Measurements from ENCODE around the gene GFPT1. TPM values are rescaled to one million over a fixed set of nuclear protein-coding genes. Genes with fewer than 3 reads are reported as not detected.
A peak's percentile ranks its signal among the peaks of the same experiment; 100 is the strongest.

The GFPT1 gene
- total RNA-seq, 1 experiment from 2014 or later, result 20.7 TPM

DNA sequence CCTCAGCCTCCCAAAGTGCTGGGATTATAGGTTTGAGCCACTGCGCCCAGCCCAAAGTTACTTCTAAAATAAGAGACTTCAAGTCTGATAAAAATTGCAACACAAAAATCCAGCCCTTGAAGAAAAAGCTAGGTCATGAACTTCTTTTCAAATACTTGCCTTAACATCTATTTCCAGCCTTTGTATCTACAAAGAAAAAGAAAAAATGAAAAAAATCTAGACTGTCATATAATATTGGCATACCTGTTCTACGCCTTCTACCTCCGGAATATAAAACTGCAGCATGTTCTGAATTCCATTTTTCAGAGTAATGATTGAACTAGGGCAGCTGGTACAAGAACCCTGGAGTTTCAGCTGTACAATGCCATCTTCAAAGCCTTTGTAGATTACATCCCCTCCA is 13.1 kb upstream of the GFPT1 start:
- DNase-seq (no peak), ATAC-seq (no peak)
- no TSS peak for BruUV-seq (replicated peaks)
- TF ChIP-seq EZH2phosphoT487 (IDR thresholded peaks at IDR 0.05; ENCODE audit: borderline replicate concordance, low read length), result no peak
- TF ChIP-seq, protein P1, sequence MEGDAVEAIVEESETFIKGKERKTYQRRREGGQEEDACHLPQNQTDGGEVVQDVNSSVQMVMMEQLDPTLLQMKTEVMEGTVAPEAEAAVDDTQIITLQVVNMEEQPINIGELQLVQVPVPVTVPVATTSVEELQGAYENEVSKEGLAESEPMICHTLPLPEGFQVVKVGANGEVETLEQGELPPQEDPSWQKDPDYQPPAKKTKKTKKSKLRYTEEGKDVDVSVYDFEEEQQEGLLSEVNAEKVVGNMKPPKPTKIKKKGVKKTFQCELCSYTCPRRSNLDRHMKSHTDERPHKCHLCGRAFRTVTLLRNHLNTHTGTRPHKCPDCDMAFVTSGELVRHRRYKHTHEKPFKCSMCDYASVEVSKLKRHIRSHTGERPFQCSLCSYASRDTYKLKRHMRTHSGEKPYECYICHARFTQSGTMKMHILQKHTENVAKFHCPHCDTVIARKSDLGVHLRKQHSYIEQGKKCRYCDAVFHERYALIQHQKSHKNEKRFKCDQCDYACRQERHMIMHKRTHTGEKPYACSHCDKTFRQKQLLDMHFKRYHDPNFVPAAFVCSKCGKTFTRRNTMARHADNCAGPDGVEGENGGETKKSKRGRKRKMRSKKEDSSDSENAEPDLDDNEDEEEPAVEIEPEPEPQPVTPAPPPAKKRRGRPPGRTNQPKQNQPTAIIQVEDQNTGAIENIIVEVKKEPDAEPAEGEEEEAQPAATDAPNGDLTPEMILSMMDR (conservative IDR thresholded peaks at IDR 0.05; ENCODE audit: low read depth, low read length), result no peak
- TF ChIP-seq EZH2 (IDR thresholded peaks at IDR 0.05; ENCODE audit: low read length, unreplicated experiment), result no peak
- Histone ChIP-seq H3K9me3 (ENCODE audit: low read length) (no peaks in the 10 kb centered on the region), H3K9ac (ENCODE audit: low read length) (no peak overlapping the region), H3K4me1 (ENCODE audit: insufficient read depth, low read length) (peaks cover 4% of the 10 kb centered on the region; the same call in 1 of the 2 replicates), H3K79me2 (ENCODE audit: low read length) (no peaks in the 10 kb centered on the region), H3F3A (ENCODE audit: low read length, unreplicated experiment) (no peaks in the 10 kb centered on the region), H3K9me2 (replicated peaks; ENCODE audit: low read length) (no peaks in the 10 kb centered on the region), H3K4me2 (ENCODE audit: low read length) (no peak overlapping the region), H3K4me3 (ENCODE audit: low read length) (no peak overlapping the region), H3K27me3 (ENCODE audit: low read length) (no peaks in the 10 kb centered on the region), H3K27ac (ENCODE audit: low read length) (no peak overlapping the region), H3K36me3 (ENCODE audit: low read depth, low read length) (peaks cover 8% of the 10 kb centered on the region; the same call in 1 of the 2 replicates), H2AFZ (ENCODE audit: low read length) (no peak overlapping the region), H4K20me1 (ENCODE audit: low read length) (no peaks in the 10 kb centered on the region)
- POLR2A ChIA-PET (ENCODE audit: unreplicated experiment), result no interaction called here
- intact Hi-C loops (cut with micrococcal nuclease), result no loop called here
- CTCF ChIA-PET, result no interaction called here

- Histone ChIP-seq H3K9ac (ENCODE audit: low read length) (no peak overlapping the region), H3F3A (ENCODE audit: low read length, unreplicated experiment) (no peaks in the 10 kb centered on the region), H3K4me3 (ENCODE audit: low read length) (no peak overlapping the region), H4K20me1 (ENCODE audit: low read length) (no peaks in the 10 kb centered on the region), H3K27ac (ENCODE audit: low read length) (no peak overlapping the region), H3K4me2 (ENCODE audit: low read length) (no peak overlapping the region), H3K9me3 (ENCODE audit: low read length) (no peaks in the 10 kb centered on the region), H2AFZ (ENCODE audit: low read length) (no peak overlapping the region), H3K79me2 (ENCODE audit: low read length) (no peaks in the 10 kb centered on the region), H3K9me2 (replicated peaks; ENCODE audit: low read length) (no peaks in the 10 kb centered on the region), H3K27me3 (ENCODE audit: low read length) (no peaks in the 10 kb centered on the region), H3K36me3 (ENCODE audit: low read depth, low read length) (peaks cover 8% of the 10 kb centered on the region; the same call in 1 of the 2 replicates), H3K4me1 (ENCODE audit: insufficient read depth, low read length) (peaks cover 4% of the 10 kb centered on the region; the same call in 1 of the 2 replicates)
- BruUV-seq (replicated peaks), result no TSS peak
- CTCF ChIA-PET, result no interaction called here
- DNase-seq (no peak), ATAC-seq (no peak)
- intact Hi-C loops (cut with micrococcal nuclease), result no loop called here
- TF ChIP-seq EZH2phosphoT487 (IDR thresholded peaks at IDR 0.05; ENCODE audit: borderline replicate concordance, low read length), result no peak
- POLR2A ChIA-PET (ENCODE audit: unreplicated experiment), result no interaction called here
Observed at GRCh38 chr2:69397234-69397633, 10.2 kb upstream of the GFPT1 start.

DNA sequence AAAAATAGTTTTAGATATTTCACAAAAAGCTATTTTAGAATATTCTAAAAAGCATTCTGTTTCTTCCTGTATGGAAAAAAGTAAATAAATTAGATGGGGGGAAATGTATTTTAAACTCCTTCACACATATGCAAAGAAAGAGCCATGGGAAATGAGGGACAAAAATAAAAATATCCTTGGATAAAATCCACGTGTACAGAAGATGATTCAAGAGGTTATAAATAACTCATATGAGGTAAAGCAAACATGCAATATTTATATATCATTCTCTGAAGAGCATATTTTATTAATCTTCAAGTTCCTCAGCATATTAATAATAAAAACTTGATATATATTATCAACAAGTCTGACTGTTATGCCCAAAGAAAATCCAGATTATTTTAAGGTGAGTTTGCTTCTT is 8.8 kb upstream of the GFPT1 start:
- peaks cover 8% of the 10 kb centered on the region; the same call in 1 of the 2 replicates for H3K36me3 ChIP-seq (ENCODE audit: low read depth, low read length)
- H3F3A ChIP-seq (ENCODE audit: low read length, unreplicated experiment), result no peaks in the 10 kb centered on the region
- no peaks in the 10 kb centered on the region for H3K9me2 ChIP-seq (replicated peaks; ENCODE audit: low read length)
- 0 out of 2 replicates have a peak overlapping the region, but pooled peaks have one; percentile 25 for H3K4me2 ChIP-seq (ENCODE audit: low read length)
- no peaks in the 10 kb centered on the region for H4K20me1 ChIP-seq (ENCODE audit: low read length)
- ChIA-PET POLR2A (ENCODE audit: unreplicated experiment) (interaction anchor here (0.6 kb wide), 1 partner anchor 40 kb away, joined by 8 read pairs; no protein-coding TSS in a partner anchor), CTCF (no interaction called here)
- 0 out of 2 replicates have a peak, but pooled peaks have one; percentile 38 for ATAC-seq
- peaks cover 4% of the 10 kb centered on the region; the same call in 1 of the 2 replicates for H3K4me1 ChIP-seq (ENCODE audit: insufficient read depth, low read length)
- TF ChIP-seq EZH2 (IDR thresholded peaks at IDR 0.05; ENCODE audit: low read length, unreplicated experiment) (no peak), EZH2phosphoT487 (IDR thresholded peaks at IDR 0.05; ENCODE audit: borderline replicate concordance, low read length) (no peak)
- TF ChIP-seq, protein P1 (conservative IDR thresholded peaks at IDR 0.05; ENCODE audit: low read depth, low read length), result no peak
- no peak overlapping the region for H3K4me3 ChIP-seq (ENCODE audit: low read length)
- no peaks in the 10 kb centered on the region for H3K9me3 ChIP-seq (ENCODE audit: low read length)
- intact Hi-C loops (cut with micrococcal nuclease), result no loop called here
- H3K27me3 ChIP-seq (ENCODE audit: low read length), result no peaks in the 10 kb centered on the region
- H3K27ac ChIP-seq (ENCODE audit: low read length), result no peak overlapping the region
- H3K79me2 ChIP-seq (ENCODE audit: low read length), result no peaks in the 10 kb centered on the region
- DNase-seq, result no peak
- no peak overlapping the region for H3K9ac ChIP-seq (ENCODE audit: low read length)
- no TSS peak for BruUV-seq (replicated peaks)
- H2AFZ ChIP-seq (ENCODE audit: low read length), result no peak overlapping the region
